HG02623 (cell line): ENCODE measurements around the gene VWA5B1.

Source experiments
- ATAC-seq: cut with Tn5 transposase; IDR thresholded peaks from one replicate; pipeline ENCODE4 v1.9.1; 2021; ENCODE audit warnings: moderate library complexity; ENCODE audit not compliant: unreplicated experiment

Gene VWA5B1

GRCh38 chr1:20322081-20322824 lies 31.6 kb downstream of the VWA5B1 start:
- no peak for ATAC-seq

DNA sequence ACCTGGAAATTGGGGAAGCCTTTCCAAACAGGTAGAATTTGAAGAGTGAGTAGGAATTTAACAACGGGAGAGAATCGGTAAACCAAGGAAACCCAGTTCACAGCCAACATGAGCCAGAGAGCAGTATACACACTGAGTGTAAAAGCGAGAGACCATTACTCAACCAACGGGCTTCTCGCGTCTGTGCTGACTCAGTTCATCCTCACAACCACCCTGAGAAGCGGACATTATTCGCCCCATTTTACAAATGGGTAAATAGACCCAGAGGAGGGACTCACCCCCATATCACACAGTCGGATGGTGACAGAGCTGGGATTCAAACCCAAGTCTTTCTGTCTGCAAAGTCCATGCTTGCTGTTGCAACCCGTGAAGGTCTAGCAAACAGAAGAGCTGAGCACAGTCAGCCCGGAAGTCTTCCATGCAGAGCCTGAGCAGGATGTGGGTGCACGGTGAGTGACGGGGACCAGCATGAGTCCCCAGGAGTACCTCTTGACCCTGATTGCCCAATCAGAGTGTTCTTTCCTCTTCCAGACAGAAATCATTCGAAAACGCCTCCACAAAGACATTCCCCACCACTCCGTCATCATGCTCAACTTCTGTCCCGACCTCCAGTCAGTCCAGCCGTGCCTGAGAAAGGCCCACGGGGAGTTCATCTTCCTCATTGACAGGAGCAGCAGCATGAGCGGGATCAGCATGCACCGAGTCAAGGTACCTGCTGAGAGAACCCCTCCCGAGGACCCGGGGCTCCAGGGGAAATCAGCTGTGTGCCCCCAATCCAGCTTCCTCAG lies 32.3 kb downstream of the VWA5B1 start:
- ATAC-seq, result no peak

- no peak for ATAC-seq
These were observed 32.9 kb downstream of the VWA5B1 start for GRCh38 chr1:20323613-20323920.

DNA sequence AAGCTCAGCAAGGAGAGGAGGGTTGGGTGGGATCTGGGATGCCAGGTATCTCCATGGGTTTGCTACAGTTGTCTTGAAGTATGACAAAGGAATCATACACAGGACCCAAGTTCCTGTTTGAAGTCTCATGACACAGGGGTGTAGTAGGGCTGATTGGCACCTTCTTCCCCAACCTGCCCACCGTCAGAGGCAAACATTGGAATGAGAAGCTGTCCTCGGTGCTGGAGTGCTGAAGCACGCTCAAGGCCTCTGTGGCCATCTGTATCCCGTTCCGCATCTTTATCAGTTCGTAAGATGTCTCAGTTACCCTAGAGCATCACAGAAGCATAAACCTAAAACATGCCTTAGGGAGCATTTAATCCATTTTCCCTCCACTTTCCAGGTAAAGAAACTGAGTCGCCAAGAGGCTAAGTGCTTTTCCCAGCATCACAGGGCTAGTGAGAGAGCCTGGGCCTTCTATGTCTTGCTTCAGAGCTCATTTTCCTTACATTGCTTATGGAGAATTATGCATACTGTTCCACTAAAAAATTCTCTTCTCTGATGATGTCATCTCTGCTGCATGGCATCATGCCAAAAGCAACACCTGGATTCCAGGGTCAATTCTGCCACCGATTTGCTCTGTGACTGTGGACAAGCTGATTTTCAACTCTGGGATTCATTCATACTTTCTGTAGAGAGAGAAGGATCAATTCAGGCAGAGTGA lies 34.2 kb downstream of the VWA5B1 start:
- no peak for ATAC-seq

DNA sequence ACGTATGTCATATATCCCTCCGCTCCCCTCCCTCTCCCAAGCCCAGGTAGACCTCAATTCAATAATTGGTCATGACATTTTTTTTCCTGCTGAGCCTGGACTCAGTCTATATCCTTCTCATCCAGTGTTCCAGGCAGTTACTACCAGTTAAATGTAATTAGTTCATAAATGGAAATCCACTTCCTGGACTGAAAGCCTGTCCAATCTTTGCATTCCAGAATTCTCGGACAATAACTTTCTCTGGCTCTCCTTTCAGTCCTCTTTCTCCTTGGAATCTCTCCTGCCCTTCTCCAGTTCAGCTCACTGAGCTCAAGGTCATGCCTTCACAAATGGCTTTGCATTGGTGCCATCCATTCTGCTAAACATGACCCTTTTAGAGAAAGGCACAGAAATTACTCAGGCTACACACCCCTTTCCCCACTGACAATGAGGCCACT lies 34.8 kb downstream of the VWA5B1 start:
- no peak for ATAC-seq

DNA sequence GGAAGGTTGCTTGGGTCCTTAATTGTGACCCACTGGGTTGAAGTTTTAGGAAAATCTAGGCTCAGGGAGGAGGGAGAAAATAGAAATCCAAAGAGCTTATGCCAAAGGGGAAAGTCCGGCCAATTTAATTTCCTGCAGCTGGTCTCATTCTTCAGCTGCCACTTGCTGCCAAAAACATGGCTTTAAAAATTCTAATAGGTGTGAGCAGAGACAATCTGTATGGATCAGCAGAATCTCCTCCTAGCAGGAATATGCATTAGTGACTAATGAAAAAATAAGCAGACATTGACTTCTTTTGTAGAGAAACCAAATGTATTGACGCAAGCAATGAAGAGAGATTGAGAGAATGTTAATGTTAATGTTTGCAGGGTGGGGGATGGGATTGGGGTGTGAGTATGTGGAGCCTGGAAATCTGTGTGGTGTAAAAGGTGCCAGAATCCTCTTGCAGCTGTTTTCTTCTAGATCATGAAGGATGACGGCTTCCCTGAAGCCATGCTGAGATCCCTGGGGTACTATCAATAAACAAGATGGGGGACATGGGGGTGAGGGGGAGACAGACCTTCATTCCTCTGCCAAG lies 35.3 kb downstream of the VWA5B1 start:
- no peak for ATAC-seq

- no peak for ATAC-seq
These were observed 36.8 kb downstream of the VWA5B1 start for GRCh38 chr1:20327467-20327866.

GRCh38 chr1:20328201-20328600 lies 37.5 kb downstream of the VWA5B1 start:
- ATAC-seq, result no peak

DNA sequence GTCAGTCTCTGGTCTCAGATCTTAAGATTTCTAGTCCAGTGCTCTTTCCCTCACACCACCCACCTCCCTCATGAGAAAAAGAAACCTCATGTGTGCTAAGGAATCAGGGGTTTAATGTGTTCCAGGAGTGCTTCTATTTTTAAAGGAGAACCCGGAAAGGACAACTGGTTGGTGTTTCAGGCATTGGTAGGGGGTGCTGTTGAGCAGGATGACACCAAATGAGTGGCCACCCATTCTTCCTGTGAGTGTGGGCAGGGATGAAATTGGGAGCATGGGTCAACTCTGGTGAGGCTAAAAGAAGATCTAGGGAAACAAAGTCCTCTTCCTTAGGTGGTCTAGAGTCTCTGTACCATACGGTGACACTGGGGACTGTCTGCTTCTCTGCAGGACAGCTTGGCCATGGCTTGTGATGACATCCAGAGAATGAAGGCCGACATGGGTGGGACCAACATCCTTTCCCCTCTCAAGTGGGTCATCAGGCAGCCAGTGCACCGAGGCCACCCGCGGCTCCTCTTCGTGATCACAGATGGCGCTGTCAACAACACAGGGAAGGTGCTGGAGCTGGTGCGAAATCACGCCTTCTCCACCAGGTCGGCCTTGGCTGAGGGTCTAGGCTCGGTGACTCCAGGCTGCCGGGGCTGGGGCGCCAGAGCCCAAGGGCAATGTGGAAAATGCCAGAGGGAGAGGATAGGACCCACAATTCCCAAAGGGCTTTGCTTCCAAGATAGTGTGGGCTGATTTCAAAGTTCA lies 39.3 kb downstream of the VWA5B1 start:
- ATAC-seq, result no peak

DNA sequence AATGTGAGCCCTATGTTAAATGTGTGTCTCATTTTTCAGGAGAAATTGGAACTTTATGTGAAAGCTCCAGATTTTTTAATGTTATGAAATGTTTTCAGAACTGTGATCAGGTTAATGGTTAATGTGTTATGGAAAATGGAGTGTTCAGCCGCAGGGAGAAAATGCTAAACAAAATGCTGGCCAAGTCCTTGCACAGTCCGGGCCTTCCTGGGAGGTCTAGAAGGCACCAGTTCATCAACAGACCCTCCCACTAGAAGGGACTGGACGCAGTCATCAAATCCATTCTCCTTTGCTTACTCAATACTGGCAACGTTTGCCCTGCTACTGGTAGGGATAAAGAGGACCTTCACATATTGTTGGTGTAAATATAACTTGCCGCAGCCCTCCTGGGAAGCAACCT lies 43.4 kb downstream of the VWA5B1 start:
- ATAC-seq, result no peak

DNA sequence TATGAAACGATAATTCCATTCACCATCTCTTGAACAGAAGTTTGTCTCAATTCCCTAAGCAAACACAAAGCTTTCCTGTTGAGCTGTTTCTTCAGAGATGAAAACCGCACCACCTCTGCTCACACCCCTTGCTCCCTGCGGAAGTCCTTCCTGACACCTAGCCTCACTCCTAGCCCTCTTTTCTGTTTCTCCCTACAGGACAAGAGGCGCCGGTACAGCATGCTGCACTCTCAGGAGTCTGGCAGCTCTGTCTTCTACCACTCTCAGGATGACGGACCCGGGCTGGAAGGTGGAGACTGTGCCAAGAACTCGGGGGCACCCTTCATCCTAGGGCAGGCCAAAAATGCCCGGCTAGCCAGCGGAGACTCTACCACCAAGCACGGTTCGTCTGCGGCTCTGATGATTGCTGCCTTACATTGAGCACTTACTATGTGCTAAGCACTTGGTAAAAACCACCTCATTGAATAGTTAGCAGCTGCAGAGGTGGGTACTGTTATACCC lies 45.5 kb downstream of the VWA5B1 start:
- ATAC-seq, result no peak

DNA sequence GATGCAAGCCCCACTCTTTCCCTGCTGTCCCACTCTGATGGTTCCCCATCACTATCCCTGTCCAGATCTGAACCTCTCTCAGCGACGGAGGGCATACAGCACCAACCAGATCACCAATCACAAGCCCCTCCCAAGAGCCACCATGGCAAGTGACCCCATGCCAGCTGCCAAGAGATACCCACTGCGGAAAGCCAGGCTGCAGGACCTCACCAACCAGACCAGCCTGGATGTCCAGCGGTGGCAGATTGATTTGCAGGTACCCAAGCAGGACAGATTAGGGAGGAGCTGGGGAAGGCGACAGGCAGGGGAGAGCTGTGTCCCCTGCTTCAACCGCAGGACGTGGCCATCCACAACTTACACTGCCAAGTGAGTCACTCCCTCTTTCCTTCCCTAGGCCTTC lies 46.9 kb downstream of the VWA5B1 start:
- no peak for ATAC-seq

DNA sequence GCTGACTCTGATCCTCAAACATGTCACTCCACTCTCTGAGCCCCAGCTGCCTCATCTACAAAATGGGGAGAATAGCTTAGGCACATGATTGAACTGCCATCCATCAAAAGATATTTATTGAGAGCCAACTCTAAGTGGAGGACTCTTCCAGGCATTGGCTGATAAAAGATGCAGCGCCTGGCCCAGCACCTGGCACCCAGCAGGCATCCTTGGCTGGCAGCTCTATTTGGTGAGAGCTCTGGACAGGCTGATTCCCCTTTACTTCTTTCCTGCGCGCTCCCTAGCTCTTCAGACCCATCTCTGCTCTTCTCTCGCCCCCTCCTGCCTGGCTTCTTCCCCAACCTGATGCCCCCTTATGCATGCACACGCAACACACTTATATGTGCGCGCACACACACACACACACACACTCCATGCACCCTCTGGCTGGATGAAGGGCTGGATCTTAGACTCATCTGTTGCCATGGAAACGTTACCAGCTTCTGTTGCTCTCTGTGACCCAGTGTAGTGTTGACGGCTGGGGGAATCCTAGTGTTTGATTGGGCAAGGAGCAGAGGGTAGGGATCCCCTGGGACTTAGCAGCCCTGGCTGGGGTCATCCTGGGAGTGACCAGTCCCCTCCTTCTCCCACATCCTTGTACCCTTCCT lies 49.3 kb downstream of the VWA5B1 start:
- ATAC-seq, result no peak

- ATAC-seq, result no peak
These were observed 51.8 kb downstream of the VWA5B1 start for GRCh38 chr1:20342294-20343148.

GRCh38 chr1:20343149-20343937 lies 52.7 kb downstream of the VWA5B1 start:
- ATAC-seq, result no peak

GRCh38 chr1:20343938-20344302 lies 53.2 kb downstream of the VWA5B1 start:
- ATAC-seq, result no peak

GRCh38 chr1:20344738-20345137 lies 54.1 kb downstream of the VWA5B1 start:
- no peak for ATAC-seq

- ATAC-seq, result no peak
These were observed 54.7 kb downstream of the VWA5B1 start for GRCh38 chr1:20345419-20345818.

- no peak for ATAC-seq
These were observed 55.8 kb downstream of the VWA5B1 start for GRCh38 chr1:20346433-20346832.
